CD4-positive, alpha-beta T cell treated with Interferon alpha-2 for 1 hour (primary cell): ENCODE measurements around the gene ERO1A.

ENCODE experiments used
- DNase-seq, 2 donors: peaks; one replicate each; pipeline ENCODE4 v3.0.0-alpha.2; 2020 to 2022

ERO1A gene

DNA sequence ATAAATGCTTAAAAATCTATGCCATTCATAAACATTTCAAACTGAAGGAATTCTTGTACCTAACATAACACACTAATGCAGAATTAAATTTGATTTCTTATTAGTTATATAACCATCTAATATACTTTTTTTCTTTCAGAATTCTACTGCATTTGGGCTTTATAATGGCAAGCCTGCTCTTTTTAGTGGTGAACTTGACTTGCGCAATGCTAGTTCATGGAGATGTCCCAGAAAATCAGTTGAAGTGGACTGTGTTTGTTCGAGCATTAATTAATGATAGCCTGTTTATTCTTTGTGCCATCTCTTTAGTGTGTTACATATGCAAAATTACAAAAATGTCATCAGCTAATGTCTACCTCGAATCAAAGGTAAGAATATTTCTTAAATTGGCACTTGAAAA is 95.4 kb downstream of the ERO1A start:
- DNase-seq = no peak

DNA sequence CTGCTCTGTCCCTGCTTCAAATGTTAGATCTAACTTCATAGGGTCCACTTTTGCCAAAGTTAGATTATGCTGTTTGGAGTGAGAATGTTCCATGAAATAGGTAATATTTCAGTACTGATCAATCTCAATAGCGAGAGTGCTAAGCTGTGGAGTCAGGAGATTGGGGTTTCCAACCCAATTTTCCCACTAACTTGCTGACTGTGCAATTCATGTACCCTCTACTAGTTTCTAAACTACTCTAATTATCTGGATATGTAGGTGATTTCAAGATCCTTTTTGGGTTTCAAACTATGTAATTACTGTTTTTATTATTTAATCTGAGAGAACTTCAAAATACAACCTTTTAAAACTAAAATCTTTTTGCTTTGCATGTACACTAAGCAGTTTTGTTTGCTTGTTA is 96.8 kb downstream of the ERO1A start:
- no peak for DNase-seq

DNA sequence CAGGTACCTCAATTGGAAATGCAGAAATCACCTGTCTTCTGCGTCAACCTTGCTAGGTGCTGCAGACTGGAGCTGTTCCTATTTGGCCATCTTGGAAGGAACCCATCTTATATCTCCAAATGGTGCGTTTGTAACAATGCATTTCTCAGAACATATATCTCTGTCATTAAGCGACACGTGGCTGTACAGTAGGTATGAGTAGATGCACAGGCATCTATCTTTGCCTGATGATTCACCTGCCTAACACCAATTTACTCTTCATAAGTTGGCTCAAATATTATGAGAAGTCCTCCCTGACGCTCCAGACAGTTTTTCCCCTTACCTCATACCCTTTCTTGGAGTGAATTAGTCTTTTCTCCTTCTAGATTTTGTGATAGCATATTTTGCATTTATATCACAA is 98.5 kb downstream of the ERO1A start:
- no peak for DNase-seq

DNA sequence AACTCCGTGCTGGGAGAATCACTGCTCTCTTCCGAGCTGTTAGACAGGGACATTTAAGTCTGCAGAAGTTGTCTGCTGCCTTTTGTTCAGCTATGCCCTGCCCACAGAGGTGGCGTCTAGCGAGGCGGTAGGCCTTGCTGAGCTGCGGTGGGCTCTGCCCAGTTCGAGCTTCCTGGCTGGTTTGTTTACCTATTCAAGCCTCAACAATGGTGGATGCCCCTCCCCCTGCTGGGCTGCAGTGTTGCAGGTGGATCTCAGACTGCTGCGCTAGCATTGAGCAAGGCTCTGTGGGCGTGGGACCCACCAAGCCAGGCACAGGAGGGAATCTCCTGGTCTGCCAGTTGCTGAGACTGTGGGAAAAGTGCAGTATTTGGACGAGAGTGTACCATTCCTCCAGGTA is 99.0 kb downstream of the ERO1A start:
- no peak for DNase-seq

DNA sequence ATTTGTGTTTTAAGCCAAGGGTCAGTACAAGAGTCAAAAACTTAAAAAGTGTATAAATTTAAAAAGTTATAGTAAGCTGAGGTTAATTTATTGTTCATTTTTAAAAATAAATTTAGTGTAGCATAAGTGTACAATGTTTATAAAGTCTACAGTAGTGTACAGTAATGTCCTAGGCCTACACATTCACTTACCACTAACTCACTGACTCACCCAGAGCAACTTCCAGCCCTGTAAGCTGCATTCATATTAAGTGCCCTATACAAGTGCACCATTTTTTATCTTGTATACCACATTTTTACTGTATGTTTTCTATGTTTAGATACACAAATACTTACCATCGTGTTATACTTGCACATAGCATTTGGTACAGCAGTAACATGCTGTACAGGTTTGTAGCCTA is 105.0 kb downstream of the ERO1A start:
- DNase-seq = no peak
